HEK293T (cell line): ENCODE results near the gene TMEM121B.

ENCODE experiments used
- BHLHE40 ChIP-seq: fragments of 450-650 bp; IDR thresholded peaks from 2 replicates; pipeline ENCODE4 v1.6.1; 2016; ENCODE audit warnings: mild to moderate bottlenecking, moderate library complexity, borderline replicate concordance
- CTBP1 ChIP-seq: fragments of 450-650 bp; IDR thresholded peaks from 2 replicates; pipeline ENCODE4 v1.6.1; 2016; ENCODE audit warnings: borderline replicate concordance
- FOXA1 ChIP-seq: fragments of 450-650 bp; IDR thresholded peaks from 2 replicates; pipeline ENCODE4 v1.6.1; 2016; ENCODE audit warnings: mild to moderate bottlenecking
- FOXM1 ChIP-seq: fragments of 450-650 bp; IDR thresholded peaks from 2 replicates; pipeline ENCODE4 v1.6.1; 2017; ENCODE audit warnings: mild to moderate bottlenecking, borderline replicate concordance
- HDGF ChIP-seq: fragments of 450-650 bp; IDR thresholded peaks from 2 replicates; pipeline ENCODE4 v1.6.1; 2017; ENCODE audit warnings: antibody characterized with exemption, borderline replicate concordance
- NFRKB ChIP-seq: fragments of 450-650 bp; IDR thresholded peaks from 2 replicates; pipeline ENCODE4 v1.6.1; 2016; ENCODE audit warnings: mild to moderate bottlenecking, moderate library complexity
- PKNOX1 ChIP-seq: fragments of 450-650 bp; IDR thresholded peaks from 2 replicates; pipeline ENCODE4 v1.6.1; 2016
- SP1 ChIP-seq: fragments of 450-650 bp; IDR thresholded peaks from 2 replicates; pipeline ENCODE4 v1.6.1; 2017
- SUZ12 ChIP-seq: fragments of 450-650 bp; IDR thresholded peaks from 2 replicates; pipeline ENCODE4 v1.6.1; 2016; ENCODE audit warnings: mild to moderate bottlenecking

- TF ChIP-seq BHLHE40 (no peak), CTBP1 (no peak), PKNOX1 (no peak), HDGF (no peak), FOXA1 (no peak), SUZ12 (no peak), NFRKB (no peak), SP1 (no peak), FOXM1 (no peak)
These were observed 24.0 kb upstream of the TMEM121B start for GRCh38 chr22:17145021-17145680.
